PC-3 (cell line): ENCODE data around the gene KLHL7. TPM values are rescaled to one million over a fixed set of nuclear protein-coding genes. Genes with fewer than 3 reads are reported as not detected.

ENCODE experiments used
- ATAC-seq: fragments of 200-7000 bp; cut with Tn5 transposase; 2 replicates; pipeline ENCODE4 v1.9.1; 2020; ENCODE audit warnings: mild to moderate bottlenecking, moderate library complexity
- BruUV-seq: library from RNA; stranded (reverse); fragments of 400-500 nt; replicated peaks from 2 replicates; lab custom pipeline; 2021; lab: Mats Ljungman, UMichigan
- CTCF ChIA-PET: fragments of 300-600 bp; sonication (Branson Sonifier 250); formaldehyde crosslinking; loops from one replicate; lab custom pipeline; 2022; ENCODE audit warnings: antibody characterized with exemption; lab: Charles Lee
- POLR2A ChIA-PET: fragments of 300-600 bp; sonication (Branson Sonifier 250); formaldehyde crosslinking; loops from one replicate; lab custom pipeline; 2022; ENCODE audit warnings: antibody characterized with exemption; ENCODE audit not compliant: unreplicated experiment; lab: Charles Lee
- DNase-seq: peaks from one replicate; pipeline ENCODE4 v3.0.0-alpha.2; 2015
- H2AFZ ChIP-seq: fragments of 300-600 bp; sonication (generic); 2 replicates; pipeline ENCODE4 v1.6.0; 2016; ENCODE audit warnings: antibody characterized with exemption, low read length
- H3F3A ChIP-seq: fragments of 300-600 bp; sonication (generic); one replicate; pipeline ENCODE4 v1.6.0; 2017; ENCODE audit warnings: antibody characterized with exemption, low read length, control low read depth, mild to moderate bottlenecking; ENCODE audit not compliant: unreplicated experiment
- H3K27ac ChIP-seq: fragments of 300-600 bp; sonication (generic); 2 replicates; pipeline ENCODE4 v1.5.1; 2016; ENCODE audit warnings: mild to moderate bottlenecking, low read length
- H3K27me3 ChIP-seq: fragments of 300-600 bp; sonication (generic); 2 replicates; pipeline ENCODE4 v1.6.1; 2016; ENCODE audit warnings: low read length, mixed read lengths
- H3K36me3 ChIP-seq: fragments of 300-600 bp; sonication (generic); 2 replicates; pipeline ENCODE4 v1.6.1; 2016; ENCODE audit warnings: low read depth, mixed run types, low read length, mixed read lengths
- H3K4me1 ChIP-seq: fragments of 300-600 bp; sonication (generic); 2 replicates; pipeline ENCODE4 v1.5.1; 2016; ENCODE audit warnings: low read length; ENCODE audit not compliant: insufficient read depth
- H3K4me2 ChIP-seq: fragments of 300-600 bp; sonication (generic); 2 replicates; pipeline ENCODE4 v1.6.0; 2016; ENCODE audit warnings: low read length
- H3K4me3 ChIP-seq: fragments of 300-600 bp; sonication (generic); 2 replicates; pipeline ENCODE4 v1.5.1; 2016; ENCODE audit warnings: mild to moderate bottlenecking, low read length, mixed read lengths
- H3K79me2 ChIP-seq: fragments of 300-600 bp; sonication (generic); 2 replicates; pipeline ENCODE4 v1.6.1; 2017; ENCODE audit warnings: low read length, mixed read lengths
- H3K9ac ChIP-seq: fragments of 300-600 bp; sonication (generic); 2 replicates; pipeline ENCODE4 v1.6.0; 2016; ENCODE audit warnings: mild to moderate bottlenecking, low read length
- H3K9me2 ChIP-seq: fragments of 300-600 bp; sonication (generic); replicated peaks from 2 replicates; pipeline ENCODE4 v1.6.1; 2016; ENCODE audit warnings: mixed run types, low read length, mixed read lengths
- H3K9me3 ChIP-seq: fragments of 300-600 bp; sonication (generic); 2 replicates; pipeline ENCODE4 v1.6.1; 2016; ENCODE audit warnings: low read length, mixed read lengths
- H4K20me1 ChIP-seq: fragments of 300-600 bp; sonication (generic); 2 replicates; pipeline ENCODE4 v1.6.1; 2016; ENCODE audit warnings: low read length, mixed read lengths
- CTCF ChIP-seq: fragments of 300-600 bp; sonication (generic); conservative IDR thresholded peaks from 2 replicates; pipeline ENCODE4 v1.5.1; 2017; ENCODE audit warnings: antibody characterized with exemption, low read depth, mild to moderate bottlenecking, low read length
- EZH2 ChIP-seq: fragments of 300-600 bp; sonication (generic); IDR thresholded peaks from one replicate; pipeline ENCODE4 v1.6.1; 2017; ENCODE audit warnings: antibody characterized with exemption, mild to moderate bottlenecking, low read length; ENCODE audit not compliant: unreplicated experiment
- EZH2phosphoT487 ChIP-seq: fragments of 300-600 bp; sonication (generic); IDR thresholded peaks from 2 replicates; pipeline ENCODE4 v1.6.1; 2018; ENCODE audit warnings: mild to moderate bottlenecking, antibody characterized with exemption, low read length, borderline replicate concordance
- intact Hi-C: fragments of 100-400 bp; cut with micrococcal nuclease; formaldehyde crosslinking; loops from 2 replicates; pipeline ENCODE4 v1.9.0; 2023
- total RNA-seq: library from RNA; depleted of rRNA; stranded (reverse); fragments of >200 nt; gene quantifications from 2 replicates; pipeline ENCODE4 v1.2.3, GENCODE V29; 2014

Gene KLHL7
- total RNA-seq, 1 experiment from 2014 or later, result 31.1 TPM

GRCh38 chr7:23212395-23212794 is 106.8 kb downstream of the KLHL7 start:
- POLR2A ChIA-PET, result no interaction called here
- no peak for ATAC-seq
- H3K27me3 ChIP-seq, result no peaks in the 10 kb centered on the region

GRCh38 chr7:23212841-23213240 is 107.3 kb downstream of the KLHL7 start:
- ChIA-PET POLR2A (no interaction called here), CTCF (no interaction called here)
- Histone ChIP-seq H3K36me3 (no peaks in the 10 kb centered on the region), H3K79me2 (no peaks in the 10 kb centered on the region), H3K4me1 (no peaks in the 10 kb centered on the region), H3K9me2 (no peaks in the 10 kb centered on the region), H3F3A (no peaks in the 10 kb centered on the region), H3K9ac (no peak overlapping the region), H3K27ac (no peak overlapping the region), H2AFZ (no peak overlapping the region), H3K4me3 (no peak overlapping the region), H3K9me3 (no peaks in the 10 kb centered on the region), H4K20me1 (no peaks in the 10 kb centered on the region), H3K27me3 (no peaks in the 10 kb centered on the region), H3K4me2 (no peak overlapping the region)
- DNase-seq, result no peak
- no TSS peak for BruUV-seq
- TF ChIP-seq CTCF (no peak), EZH2phosphoT487 (no peak), EZH2 (no peak)
- no peak for ATAC-seq
- intact Hi-C loops, result no loop called here

More at GRCh38 chr7:23212395-23212794, 106.8 kb downstream of the KLHL7 start:
- H4K20me1 ChIP-seq, result no peaks in the 10 kb centered on the region
- no peak overlapping the region for H3K9ac ChIP-seq
- BruUV-seq, result no TSS peak
- TF ChIP-seq EZH2, result no peak
- no peak for TF ChIP-seq EZH2phosphoT487
- no peak for TF ChIP-seq CTCF
- CTCF ChIA-PET, result no interaction called here
- H3K4me1 ChIP-seq, result no peaks in the 10 kb centered on the region
- DNase-seq, result no peak
- no peaks in the 10 kb centered on the region for H3F3A ChIP-seq
- H3K9me3 ChIP-seq, result no peaks in the 10 kb centered on the region
- no peak overlapping the region for H2AFZ ChIP-seq
- no peak overlapping the region for H3K4me2 ChIP-seq
- no peaks in the 10 kb centered on the region for H3K79me2 ChIP-seq
- no peak overlapping the region for H3K27ac ChIP-seq
- H3K4me3 ChIP-seq, result no peak overlapping the region
- intact Hi-C loops, result no loop called here
- no peaks in the 10 kb centered on the region for H3K36me3 ChIP-seq
- H3K9me2 ChIP-seq, result no peaks in the 10 kb centered on the region

GRCh38 chr7:23213755-23214154 is 108.2 kb downstream of the KLHL7 start:
- no peak overlapping the region for H3K4me2 ChIP-seq
- H3K27me3 ChIP-seq, result no peaks in the 10 kb centered on the region
- H3K9me2 ChIP-seq, result no peaks in the 10 kb centered on the region
- H3K4me1 ChIP-seq, result no peaks in the 10 kb centered on the region
- CTCF ChIA-PET, result no interaction called here
- POLR2A ChIA-PET, result no interaction called here
- no peaks in the 10 kb centered on the region for H3F3A ChIP-seq
- no peak overlapping the region for H2AFZ ChIP-seq
- no peak overlapping the region for H3K4me3 ChIP-seq
- ATAC-seq, result no peak
- no peaks in the 10 kb centered on the region for H3K9me3 ChIP-seq
- H4K20me1 ChIP-seq, result no peaks in the 10 kb centered on the region
- no peaks in the 10 kb centered on the region for H3K36me3 ChIP-seq
- no peak for DNase-seq
- intact Hi-C loops, result no loop called here
- no TSS peak for BruUV-seq
- H3K9ac ChIP-seq, result no peak overlapping the region
- no peak for TF ChIP-seq CTCF
- TF ChIP-seq EZH2, result no peak
- no peak for TF ChIP-seq EZH2phosphoT487
- H3K27ac ChIP-seq, result no peak overlapping the region
- H3K79me2 ChIP-seq, result no peaks in the 10 kb centered on the region
